IPS-18c (cell line): ENCODE data around the gene UGT2A3.

Experiments used
- H3K4me3 ChIP-seq: 2 replicates; pipeline ENCODE4 v1.7.0; 2013; ENCODE audit warnings: low read depth, mild to moderate bottlenecking, low read length, moderate library complexity; ENCODE audit not compliant: insufficient read depth
- H3K9me3 ChIP-seq: one replicate; pipeline ENCODE4 v1.6.1; 2013; ENCODE audit warnings: mild to moderate bottlenecking, low read length, moderate library complexity; ENCODE audit not compliant: control insufficient read depth, insufficient read depth

The UGT2A3 gene

GRCh38 chr4:68885545-68885944 is 66.1 kb downstream of the UGT2A3 start:
- no peaks in the 10 kb centered on the region for H3K9me3 ChIP-seq
- H3K4me3 ChIP-seq, result no peak overlapping the region

- Histone ChIP-seq H3K9me3 (no peaks in the 10 kb centered on the region), H3K4me3 (no peak overlapping the region)
Observed at GRCh38 chr4:68883870-68884269, 67.7 kb downstream of the UGT2A3 start.
